GM18520 (cell line): ENCODE results near the gene POP7.
A peak's percentile ranks its signal among the peaks of the same experiment; 100 is the strongest.
"Not testable (repeated sequence)": the region's sequence is repeated elsewhere in the genome, so short reads cannot be mapped to it uniquely, and the experiment has no call there.

Source experiments
- ATAC-seq: cut with Tn5 transposase; IDR thresholded peaks from one replicate; pipeline ENCODE4 v1.9.1; 2021; ENCODE audit not compliant: unreplicated experiment

The POP7 gene

DNA sequence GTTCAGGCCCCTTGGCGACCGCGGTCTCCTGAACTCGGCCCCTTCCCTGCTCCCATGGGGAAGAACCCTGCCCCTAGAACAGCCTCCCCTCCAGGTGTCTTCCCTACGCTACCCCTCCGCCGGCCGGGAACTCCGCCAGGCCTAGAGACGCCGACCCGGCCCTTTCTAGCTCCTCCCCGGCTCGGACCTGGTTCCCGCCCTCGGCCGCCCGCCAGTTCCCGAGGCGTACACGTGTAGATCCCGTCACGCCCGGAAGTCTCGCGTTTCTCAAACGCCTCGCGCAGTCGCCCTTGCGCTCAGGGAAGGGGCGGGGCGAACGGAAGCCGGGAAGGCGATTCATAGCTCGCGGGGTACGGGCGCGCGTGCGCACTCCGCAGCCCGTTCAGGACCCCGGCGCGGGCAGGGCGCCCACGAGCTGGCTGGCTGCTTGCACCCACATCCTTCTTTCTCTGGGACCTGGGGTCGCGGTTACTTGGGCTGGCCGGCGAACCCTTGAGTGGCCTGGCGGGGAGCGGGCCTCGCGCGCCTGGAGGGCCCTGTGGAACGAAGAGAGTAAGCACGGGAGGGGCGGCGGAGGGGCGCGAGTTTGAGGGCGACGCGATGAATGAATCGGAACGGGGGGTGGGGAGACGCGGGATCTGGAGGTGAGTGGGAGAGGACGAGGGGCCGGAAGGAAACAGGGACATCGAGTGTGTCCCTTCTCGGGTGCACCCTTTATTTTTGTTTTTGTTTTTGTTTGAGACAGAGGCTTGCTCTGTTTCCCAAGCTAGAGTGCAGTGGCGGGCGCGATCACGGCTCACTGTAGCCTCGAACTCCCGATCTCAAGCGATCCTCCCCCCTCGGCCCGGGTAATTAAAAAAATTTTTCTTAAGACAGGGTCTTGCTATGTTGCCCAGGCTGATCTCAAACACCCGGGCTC lies at the start of gene POP7:
TSS of gene POP7 (plus strand) at position 369 of the 919 bp plus-strand sequence. CDS start 710 bp downstream, outside the sequence.
- ATAC-seq, result peak; percentile 86

DNA sequence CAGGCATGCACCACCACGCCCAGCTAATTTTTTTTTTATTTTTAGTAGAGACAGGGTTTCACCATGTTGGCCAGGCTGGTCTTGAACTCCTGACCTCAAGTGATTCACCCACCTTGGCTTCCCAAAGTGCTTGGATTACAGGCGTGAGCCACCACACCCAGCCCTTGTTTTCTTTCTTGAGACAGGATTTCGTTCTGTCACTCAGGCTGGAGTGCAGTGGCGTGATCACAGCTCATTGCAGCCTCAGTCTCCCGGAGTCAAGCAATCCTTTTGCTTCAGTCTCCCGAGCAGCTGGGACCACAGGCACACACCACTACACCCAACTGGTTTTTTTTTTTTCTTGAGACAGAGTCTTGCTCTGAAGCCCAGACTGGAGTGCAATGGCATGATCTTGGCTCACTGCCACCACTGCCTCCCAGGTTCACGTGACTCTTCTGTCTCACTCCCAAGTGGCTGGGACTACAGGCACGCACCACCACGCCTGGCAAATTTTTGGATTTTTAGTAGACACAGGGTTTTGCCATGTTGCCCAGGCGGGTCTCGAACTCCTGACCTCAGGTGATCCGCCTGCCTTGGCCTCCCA lies 43.6 kb upstream of the POP7 start:
- not testable (repeated sequence) for ATAC-seq

DNA sequence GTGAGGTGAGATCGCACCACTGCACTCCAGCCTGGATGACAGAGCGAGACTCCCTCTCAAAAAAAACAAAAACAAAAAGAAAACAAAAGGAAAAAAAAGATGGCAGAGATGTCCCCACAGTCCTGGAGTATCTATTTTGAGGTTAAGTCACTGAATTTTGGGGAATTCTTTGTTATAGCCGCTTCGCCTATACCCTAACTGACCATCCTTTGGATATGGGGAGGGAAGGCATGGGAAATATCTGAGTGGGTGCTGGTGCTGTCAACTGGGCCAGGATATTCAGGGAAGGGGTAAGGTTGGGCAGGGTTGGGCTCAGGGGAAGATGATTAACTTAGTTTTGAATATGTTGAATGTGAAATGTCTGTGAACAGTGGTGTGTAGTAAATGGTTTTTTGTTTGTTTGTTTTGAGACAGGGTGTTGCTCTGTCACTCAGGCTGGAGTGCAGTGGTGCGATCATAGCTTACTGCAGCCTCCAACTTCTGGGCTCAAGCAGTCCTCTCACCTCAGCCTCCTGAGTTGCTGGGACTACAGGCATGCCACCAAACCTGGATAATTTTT lies 40.7 kb upstream of the POP7 start:
- no peak for ATAC-seq

DNA sequence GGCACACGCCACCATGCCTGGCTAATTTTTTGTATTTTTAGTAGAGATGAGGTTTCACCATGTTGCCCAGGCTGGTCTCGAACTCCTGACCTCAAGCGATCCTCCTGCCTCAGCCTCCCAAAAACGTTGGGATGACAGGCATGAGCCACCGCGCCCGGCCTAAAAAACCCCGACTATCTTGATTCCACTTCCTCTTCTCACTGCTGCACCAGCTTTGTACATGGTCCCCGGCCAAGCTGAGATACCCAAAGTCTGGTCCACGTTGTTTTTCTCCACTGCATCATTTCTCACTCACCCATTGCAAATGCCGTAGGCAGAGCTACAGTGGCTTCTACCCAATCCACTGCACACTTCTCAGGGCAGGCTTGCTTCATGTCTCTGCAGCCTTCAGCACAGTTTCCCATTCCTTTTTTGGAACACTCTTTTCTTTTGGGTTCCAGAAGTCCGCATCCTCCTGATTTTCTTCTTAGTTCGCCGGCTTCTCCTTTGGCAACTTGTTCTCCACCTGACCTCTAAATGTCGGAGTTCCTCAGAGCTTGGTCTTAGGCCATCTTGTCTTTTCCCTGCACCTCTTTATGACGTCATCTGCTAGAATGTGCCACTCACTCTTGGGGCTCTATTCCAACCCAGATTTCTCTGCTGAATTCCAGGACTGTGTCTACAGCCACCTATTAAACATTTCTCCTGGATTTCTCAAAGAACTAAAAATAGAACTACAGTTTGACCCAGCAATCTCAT lies 38.4 kb upstream of the POP7 start:
- no peak for ATAC-seq

DNA sequence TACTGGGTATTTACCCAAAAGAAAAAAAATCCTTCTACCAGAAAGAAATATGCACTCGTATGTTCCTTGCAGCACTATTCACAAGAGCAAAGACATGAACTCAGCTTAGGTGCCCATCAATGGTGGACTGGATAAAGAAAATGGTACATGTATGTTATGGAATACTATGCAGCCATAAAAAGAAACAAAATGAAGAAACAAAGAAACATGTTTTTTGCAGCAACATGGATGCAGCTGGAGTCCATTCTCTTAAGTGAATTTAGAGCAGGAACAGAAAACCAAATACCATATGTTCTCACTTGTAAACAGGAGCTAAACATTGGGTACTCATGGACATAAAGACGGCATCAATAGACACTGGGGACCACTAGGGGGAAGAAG lies 37.9 kb upstream of the POP7 start:
- ATAC-seq, result no peak

DNA sequence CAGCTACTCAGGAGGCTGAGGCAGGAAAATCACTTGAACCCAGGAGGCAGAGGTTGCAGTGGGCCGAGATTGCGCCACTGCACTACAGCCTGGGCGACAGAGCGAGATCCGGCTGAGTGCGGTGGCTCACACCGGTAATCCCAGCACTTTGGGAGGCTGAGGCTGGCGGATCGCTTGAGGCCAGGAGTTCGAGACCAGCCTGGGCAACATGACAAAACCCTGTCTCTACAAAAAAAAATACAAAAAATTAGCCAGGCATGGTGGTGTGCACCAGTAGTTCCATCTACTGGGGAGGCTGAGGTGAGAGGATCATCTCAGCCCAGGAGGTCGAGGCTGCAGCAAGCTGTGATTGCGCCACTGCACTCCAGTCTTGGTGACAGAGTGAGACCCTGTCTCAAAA lies 36.8 kb upstream of the POP7 start:
- not testable (repeated sequence) for ATAC-seq

DNA sequence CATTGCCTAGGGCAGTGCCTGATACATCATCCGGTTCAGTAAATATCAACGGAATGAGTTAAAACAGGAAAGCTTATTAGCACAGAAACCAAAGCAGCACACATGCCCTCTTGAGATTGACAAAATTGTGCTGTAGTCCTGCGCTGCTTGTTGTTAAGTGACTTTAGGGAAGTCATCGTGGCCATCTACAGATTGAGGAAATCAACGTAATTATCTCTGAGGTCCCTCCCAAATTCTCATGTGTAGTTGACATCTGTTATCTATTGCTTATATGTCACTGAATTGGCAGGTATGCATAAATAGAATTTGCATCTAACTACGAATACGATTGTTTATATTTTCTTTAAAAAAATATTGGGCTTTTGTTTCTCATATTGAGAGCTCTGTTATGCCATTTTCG lies 35.8 kb upstream of the POP7 start:
- no peak for ATAC-seq

DNA sequence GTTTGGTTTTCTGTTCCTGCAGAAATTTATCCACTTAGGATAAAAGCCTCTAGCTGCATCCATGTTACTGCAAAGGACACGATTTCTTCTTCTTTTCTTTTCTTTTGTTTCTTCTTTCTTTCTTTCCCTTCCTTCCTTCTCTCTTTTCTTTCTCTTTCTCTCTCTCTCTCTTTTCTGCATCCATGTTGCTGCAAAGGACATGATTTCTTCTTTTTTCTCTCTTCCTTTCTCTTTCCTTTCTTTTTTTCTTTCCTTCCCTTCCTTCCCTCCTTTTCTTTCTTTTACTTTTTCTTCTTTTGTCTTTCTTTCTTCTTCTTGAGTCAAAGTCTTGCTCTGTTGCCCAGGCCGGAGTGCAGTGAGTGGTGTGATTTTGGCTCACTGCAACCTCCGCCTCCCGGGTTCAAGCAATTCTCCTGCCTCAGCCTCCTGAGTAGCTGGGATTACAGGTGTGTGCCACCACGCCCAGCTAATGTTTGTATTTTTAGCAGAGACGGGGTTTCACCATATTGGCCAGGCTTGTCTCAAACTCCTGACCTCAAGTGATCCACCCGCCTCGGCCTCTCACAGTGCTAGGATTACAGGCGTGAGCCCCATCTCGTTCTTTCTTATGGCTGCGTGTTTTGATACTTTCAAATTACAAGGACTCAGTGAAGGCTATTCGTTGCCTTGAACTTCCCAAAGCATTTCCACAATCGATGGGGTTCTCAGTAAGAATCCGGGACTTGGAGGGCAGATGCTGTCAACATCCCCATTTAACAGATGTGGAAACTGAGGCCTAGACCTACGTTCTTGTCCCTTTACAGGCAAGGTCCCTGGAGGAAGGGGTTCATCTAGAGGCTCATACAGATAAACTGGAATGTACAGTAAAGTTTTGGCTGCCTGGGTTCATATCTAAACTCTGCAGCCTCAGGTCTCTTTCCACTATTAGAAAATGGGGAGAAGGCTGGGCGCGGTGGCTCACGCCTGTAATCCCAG lies 34.3 kb upstream of the POP7 start:
- no peak for ATAC-seq

DNA sequence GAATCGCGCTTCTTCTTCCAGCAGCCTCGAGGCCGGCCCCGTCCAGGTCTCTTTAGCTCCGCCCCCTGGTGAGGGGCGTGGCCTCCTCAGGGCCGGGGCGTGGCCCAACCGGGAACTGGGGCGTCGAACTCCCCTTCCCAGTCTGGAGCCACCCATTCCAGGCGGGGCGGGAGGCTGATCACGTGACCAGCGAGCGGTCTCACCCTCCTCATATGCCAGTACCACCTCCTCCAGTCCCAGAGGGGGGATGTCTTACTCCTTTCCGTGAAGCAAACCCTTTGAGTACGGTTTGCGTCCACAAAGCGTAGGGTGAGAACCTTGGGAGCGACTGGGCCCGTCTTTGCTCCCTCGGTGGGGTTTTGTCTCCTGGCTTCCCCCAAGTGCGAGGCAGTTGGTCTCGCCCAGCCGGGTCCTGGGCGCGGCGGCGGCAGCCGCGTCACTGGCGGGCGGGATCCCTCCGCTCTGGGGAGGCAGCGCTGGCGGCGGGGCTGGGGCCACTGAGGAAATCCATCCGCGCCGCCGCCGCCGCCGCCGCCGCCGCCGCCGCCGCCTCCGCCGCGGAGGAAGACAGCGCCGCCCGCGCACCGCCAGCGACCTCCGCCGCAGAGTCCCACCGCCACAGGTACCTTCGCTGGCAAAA lies 32.5 kb upstream of the POP7 start, which contains the start of gene GNB2:
TSS of gene GNB2 (plus strand) at position 439 of the 640 bp plus-strand sequence. CDS start 2,526 bp downstream, outside the sequence.
- peak; percentile 62 for ATAC-seq

DNA sequence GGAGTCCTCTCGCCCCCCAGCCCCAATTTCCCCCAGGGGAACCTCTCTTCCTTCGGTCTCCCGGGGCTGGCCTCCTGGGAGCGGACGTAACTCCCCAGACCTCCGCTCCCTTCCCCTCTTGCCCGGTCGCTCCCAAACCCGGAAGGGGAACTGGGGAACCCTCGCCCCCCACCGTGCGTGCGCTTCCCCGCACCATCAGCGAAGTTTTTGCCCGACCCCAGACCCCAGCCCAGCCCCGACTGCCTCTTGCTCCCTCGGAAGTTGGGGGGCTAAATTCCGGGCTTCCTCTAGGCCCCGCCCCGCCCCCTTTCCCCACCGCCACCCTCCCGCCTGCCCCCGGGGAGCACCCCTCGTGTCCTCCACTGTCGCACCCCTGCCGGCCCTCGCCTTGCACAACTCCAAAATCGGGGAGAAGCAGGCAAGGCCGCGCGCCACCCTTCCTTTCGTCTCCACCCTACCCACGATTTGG lies 31.9 kb upstream of the POP7 start:
- ATAC-seq, result no peak

DNA sequence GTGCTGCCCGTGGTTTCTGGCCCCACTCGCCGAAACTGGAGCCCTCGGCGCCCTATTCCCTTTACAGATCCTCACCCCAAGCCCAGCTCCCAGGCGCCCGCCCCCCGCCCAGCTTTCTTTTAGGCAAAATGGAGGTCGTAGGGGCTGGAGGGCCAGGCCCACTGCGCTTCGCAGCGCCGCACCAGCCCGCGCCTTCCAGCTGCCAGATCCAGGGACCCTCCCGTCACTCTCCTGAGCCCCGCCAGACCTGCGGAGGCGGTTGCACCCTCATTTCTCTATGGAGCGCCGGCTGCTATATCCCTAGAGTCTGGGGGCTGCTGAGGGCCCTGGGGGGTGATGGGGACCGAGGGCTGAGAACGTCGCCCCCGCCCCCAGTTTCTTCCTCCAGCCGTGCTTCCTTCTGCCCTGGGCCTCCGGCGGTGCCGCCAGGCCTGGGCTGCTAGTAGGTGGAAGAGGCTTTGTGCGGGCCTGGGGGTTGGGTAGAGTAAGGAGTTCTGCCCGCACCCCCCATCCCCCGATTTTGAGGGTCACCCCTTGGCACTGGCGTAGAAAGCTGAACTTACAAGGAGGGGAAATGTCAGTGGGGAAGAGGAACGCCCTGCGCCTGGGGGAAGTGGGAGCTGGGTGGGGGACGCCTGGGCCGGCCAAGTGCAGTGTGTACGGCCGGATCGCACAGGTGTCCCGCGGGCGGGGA lies 31.4 kb upstream of the POP7 start:
- no peak for ATAC-seq

DNA sequence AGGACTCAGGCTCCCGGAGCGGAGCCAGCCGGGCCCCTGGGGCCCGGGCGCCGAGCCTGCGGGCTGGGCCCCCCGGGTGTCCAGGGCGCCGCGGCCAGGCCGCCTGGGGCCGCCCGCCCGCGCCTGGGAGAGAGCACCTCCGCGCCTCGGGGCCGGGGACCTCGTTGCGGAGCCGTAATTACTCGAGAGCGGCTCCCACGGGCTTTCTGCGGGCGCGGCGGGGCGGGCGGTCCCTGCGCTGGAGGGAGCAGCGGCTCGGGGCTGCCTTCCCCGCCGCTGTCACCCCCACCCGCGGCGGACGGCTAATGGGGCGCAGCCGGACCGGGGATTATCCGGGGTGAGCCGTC lies 30.8 kb upstream of the POP7 start:
- no peak for ATAC-seq

DNA sequence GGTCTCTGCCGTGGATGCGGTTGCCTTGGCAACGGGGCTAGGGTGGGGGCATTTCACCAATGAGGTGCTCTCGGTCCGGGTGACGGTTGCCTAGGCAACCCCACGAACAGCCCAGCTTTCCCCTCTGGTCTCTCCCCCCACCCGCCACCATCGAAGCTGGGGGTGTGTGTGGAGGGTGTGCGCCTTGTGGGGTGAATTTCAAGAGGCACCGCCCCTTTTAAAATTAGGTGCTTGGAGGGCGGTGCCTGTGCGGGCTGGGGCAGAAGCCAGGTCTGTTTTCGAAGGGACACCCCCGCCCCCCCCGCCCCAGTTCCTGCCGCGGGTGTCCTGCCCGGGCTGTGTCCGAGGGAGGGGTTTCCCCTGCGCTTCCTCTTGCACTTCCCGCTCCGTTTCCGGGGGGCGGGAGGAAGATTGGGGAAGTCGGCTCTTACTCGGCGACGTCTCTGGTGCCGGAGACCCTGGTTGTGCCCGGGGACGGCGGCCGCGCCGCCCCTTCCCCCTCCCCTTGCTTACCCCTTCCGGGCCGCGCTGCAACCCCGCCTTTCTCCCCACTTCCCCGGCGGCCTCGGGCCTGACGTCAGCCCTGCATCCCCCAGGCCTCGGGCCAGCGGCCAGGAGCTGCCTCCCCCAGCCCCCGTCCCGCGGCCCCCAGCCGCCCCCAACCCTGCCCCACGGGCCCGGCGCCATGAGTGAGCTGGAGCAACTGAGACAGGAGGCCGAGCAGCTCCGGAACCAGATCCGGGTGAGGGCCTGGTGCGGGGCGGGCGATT lies 30.2 kb upstream of the POP7 start:
- ATAC-seq, result peak; percentile 20

DNA sequence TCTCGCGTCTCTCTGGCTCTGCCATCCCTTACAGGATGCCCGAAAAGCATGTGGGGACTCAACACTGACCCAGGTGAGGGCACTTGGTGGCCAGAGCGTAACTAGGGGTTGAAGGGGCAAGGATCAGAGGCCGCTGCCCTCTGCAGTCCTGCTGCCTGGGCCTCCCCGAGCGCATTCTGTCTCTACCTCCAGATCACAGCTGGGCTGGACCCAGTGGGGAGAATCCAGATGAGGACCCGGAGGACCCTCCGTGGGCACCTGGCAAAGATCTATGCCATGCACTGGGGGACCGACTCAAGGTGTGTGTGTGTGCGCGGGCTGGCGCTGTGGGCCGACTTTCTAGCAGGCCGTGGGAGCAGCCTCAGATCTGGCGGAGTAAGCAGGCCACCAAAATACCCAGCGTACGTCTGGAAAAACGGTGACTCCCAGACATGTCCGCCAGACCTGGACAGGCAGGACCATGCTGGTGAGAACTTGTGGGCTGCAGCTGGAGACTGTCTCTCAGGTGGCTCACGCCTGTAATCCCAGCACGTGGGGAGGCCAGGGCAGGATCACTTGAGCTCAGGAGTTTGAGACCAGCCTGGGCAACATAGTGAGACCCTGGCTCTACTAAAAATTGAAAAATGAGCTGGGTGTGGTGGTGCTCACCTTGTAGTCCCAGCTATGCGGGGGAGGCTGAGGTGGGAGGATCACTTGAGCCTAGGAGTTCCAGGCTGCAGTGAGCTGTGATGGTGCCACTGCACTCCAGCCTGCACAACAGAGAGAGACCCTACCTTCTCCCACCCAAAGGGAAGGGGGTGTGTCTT lies 29.2 kb upstream of the POP7 start:
- no peak for ATAC-seq

DNA sequence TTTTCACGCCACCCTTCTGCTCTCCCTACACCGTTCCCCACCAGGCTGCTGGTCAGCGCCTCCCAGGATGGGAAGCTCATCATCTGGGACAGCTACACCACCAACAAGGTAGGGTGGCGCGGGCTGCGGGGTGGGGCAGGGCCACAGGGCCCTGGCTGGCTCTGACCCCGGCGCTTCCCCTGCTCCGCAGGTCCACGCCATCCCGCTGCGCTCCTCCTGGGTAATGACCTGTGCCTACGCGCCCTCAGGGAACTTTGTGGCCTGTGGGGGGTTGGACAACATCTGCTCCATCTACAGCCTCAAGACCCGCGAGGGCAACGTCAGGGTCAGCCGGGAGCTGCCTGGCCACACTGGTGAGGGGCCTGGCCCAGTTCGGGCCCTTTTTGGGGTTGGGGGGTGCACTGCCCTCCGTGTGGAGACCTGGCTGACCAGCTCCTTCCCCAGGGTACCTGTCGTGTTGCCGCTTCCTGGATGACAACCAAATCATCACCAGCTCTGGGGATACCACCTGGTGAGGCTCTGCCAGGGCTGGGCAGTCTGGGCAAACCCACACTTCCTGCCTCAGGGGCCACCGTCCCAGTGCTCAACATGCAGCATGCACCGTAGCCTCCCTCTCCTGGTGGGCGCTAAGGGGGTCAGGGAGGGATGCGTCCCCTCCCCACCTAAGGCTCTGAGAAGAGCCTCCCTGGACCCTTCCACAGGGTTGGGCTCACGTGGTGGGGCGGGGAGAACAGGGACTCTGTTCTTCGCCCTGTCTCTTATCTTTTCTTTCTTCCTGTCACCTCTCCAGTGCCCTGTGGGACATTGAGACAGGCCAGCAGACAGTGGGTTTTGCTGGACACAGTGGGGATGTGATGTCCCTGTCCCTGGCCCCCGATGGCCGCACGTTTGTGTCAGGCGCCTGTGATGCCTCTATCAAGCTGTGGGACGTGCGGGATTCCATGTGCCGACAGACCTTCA lies 28.3 kb upstream of the POP7 start:
- ATAC-seq, result no peak

DNA sequence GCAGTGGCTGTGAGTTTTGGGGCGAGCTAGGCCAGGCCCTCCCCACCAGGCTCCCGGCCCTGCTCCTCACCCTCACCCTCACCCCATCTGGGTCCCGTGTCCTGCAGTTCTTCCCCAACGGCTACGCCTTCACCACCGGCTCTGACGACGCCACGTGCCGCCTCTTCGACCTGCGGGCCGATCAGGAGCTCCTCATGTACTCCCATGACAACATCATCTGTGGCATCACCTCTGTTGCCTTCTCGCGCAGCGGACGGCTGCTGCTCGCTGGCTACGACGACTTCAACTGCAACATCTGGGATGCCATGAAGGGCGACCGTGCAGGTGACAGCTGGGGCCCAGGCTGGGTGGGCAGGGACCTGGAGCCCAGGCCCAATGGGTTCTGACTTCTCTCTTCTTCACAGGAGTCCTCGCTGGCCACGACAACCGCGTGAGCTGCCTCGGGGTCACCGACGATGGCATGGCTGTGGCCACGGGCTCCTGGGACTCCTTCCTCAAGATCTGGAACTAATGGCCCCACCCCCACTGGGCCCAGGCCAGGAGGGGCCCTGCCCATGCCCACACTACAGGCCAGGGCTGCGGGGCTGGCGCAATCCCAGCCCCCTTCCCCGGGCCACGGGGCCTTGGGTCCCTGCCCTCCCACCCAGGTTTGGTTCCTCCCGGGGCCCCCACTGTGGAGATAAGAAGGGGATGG lies 27.5 kb upstream of the POP7 start:
- ATAC-seq, result no peak
